GM12875 (cell line): Measurements from ENCODE around the gene KCNA5.

Experiments
- H3K4me3 ChIP-seq: one replicate; pipeline ENCODE4 v1.5.1; 2011; ENCODE audit warnings: low read depth, low read length, control low read depth
- TF ChIP-seq, protein P1 (sequence below): IDR thresholded peaks from 2 replicates; pipeline ENCODE4 v1.5.1; 2011; ENCODE audit warnings: low read depth, mild to moderate bottlenecking, control low read depth, inconsistent platforms, low read length, moderate library complexity, borderline replicate concordance; ENCODE audit not compliant: insufficient read depth

Gene KCNA5

GRCh38 chr12:5036031-5036430 lies 7.6 kb upstream of the KCNA5 start:
- TF ChIP-seq, protein P1, sequence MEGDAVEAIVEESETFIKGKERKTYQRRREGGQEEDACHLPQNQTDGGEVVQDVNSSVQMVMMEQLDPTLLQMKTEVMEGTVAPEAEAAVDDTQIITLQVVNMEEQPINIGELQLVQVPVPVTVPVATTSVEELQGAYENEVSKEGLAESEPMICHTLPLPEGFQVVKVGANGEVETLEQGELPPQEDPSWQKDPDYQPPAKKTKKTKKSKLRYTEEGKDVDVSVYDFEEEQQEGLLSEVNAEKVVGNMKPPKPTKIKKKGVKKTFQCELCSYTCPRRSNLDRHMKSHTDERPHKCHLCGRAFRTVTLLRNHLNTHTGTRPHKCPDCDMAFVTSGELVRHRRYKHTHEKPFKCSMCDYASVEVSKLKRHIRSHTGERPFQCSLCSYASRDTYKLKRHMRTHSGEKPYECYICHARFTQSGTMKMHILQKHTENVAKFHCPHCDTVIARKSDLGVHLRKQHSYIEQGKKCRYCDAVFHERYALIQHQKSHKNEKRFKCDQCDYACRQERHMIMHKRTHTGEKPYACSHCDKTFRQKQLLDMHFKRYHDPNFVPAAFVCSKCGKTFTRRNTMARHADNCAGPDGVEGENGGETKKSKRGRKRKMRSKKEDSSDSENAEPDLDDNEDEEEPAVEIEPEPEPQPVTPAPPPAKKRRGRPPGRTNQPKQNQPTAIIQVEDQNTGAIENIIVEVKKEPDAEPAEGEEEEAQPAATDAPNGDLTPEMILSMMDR, result no peak
- no peak overlapping the region for H3K4me3 ChIP-seq

- no peak overlapping the region for H3K4me3 ChIP-seq
- TF ChIP-seq, protein P1, result no peak
Observed at GRCh38 chr12:5037795-5038357, 5.8 kb upstream of the KCNA5 start.

- TF ChIP-seq, protein P1, result no peak
- H3K4me3 ChIP-seq, result no peak overlapping the region
Observed at GRCh38 chr12:5038781-5039311, 4.8 kb upstream of the KCNA5 start.

GRCh38 chr12:5039815-5040214 lies 3.9 kb upstream of the KCNA5 start:
- TF ChIP-seq, protein P1, result no peak
- H3K4me3 ChIP-seq, result no peak overlapping the region

GRCh38 chr12:5040368-5040767 lies 3.3 kb upstream of the KCNA5 start:
- TF ChIP-seq, protein P1, result no peak

GRCh38 chr12:5044420-5045295 lies 979 bp downstream of the KCNA5 start:
- TF ChIP-seq, protein P1, result no peak
- H3K4me3 ChIP-seq, result no peak overlapping the region

More at GRCh38 chr12:5040368-5040767, 3.3 kb upstream of the KCNA5 start:
- H3K4me3 ChIP-seq, result no peak overlapping the region
